ENCODE data around the gene RBM5.
A peak's percentile ranks its signal among the peaks of the same experiment; 100 is the strongest.

Gene RBM5

GRCh38 chr3:50125541-50126286, 37.0 kb downstream of the RBM5 start:
- H3K27ac Mint-ChIP-seq, result no peak overlapping the region
- no peaks in the 10 kb centered on the region for H3K4me1 Mint-ChIP-seq (ENCODE audit: low read depth)
- H3K36me3 Mint-ChIP-seq (ENCODE audit: low read depth), result no peaks in the 10 kb centered on the region

GRCh38 chr3:50126287-50127211, 37.8 kb downstream of the RBM5 start:
- H3K4me3 Mint-ChIP-seq, result no peak overlapping the region
- H3K27ac Mint-ChIP-seq, result no peak overlapping the region
- H3K9me3 Mint-ChIP-seq, result no peaks in the 10 kb centered on the region
- no peaks in the 10 kb centered on the region for H3K27me3 Mint-ChIP-seq (ENCODE audit: low read depth)
- H3K4me1 Mint-ChIP-seq (ENCODE audit: low read depth), result no peaks in the 10 kb centered on the region
- no peaks in the 10 kb centered on the region for H3K36me3 Mint-ChIP-seq (ENCODE audit: low read depth)

More at GRCh38 chr3:50125541-50126286, 37.0 kb downstream of the RBM5 start:
- Mint-ChIP-seq H3K27me3 (ENCODE audit: low read depth) (no peaks in the 10 kb centered on the region), H3K4me3 (no peak overlapping the region), H3K9me3 (no peaks in the 10 kb centered on the region)

- no peak overlapping the region for H3K4me3 Mint-ChIP-seq
- H3K27ac Mint-ChIP-seq, result no peak overlapping the region
- H3K4me1 Mint-ChIP-seq (ENCODE audit: low read depth), result no peaks in the 10 kb centered on the region
- H3K36me3 Mint-ChIP-seq (ENCODE audit: low read depth), result no peaks in the 10 kb centered on the region
- H3K9me3 Mint-ChIP-seq, result no peaks in the 10 kb centered on the region
- no peaks in the 10 kb centered on the region for H3K27me3 Mint-ChIP-seq (ENCODE audit: low read depth)
These were observed 38.6 kb downstream of the RBM5 start for GRCh38 chr3:50127251-50127691.

DNA sequence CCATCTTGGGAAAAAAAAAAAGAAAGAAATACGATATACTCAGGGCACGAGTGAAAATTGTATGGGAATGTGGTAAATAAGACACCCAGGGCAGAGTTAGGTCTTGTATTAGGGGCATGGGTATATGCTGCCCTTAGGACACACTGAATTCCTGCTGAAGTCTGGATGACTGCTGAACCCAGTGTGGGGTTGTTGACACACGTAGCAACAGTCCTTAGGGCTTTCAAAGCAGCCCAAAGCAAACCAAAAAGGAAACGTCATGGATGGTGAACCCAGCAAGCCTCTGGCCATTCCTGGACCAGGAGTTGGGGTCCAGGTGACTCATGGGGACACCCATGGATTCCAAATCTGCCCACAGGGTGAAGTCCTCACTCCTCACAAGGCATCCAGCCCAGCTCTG, 39.3 kb downstream of the RBM5 start:
- Mint-ChIP-seq H3K27ac (no peak overlapping the region), H3K4me1 (ENCODE audit: low read depth) (no peaks in the 10 kb centered on the region), H3K4me3 (no peak overlapping the region), H3K36me3 (ENCODE audit: low read depth) (no peaks in the 10 kb centered on the region), H3K27me3 (ENCODE audit: low read depth) (no peaks in the 10 kb centered on the region), H3K9me3 (no peaks in the 10 kb centered on the region)

DNA sequence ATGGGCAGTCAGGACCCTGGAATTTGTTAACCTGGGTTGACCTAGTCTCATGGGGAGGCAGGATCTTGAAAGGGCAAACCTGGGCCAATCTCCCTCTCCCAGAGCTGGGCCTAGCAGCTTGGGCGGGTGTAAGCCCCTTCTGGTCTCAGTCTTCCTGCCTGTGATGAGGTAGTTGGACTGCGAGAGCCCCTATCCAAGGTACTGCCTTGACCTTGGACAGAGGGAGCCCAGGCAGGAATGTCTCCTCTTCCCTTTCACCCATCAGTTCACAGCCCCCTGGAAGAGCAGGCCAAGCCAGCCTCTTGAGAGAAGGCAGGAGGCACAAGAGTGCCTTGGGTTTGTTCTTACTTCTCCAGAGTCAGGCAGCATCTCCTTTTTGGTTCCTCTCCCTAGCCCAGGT, 41.7 kb downstream of the RBM5 start:
- Mint-ChIP-seq H3K9me3 (no peaks in the 10 kb centered on the region), H3K27me3 (ENCODE audit: low read depth) (no peaks in the 10 kb centered on the region), H3K4me1 (ENCODE audit: low read depth) (no peaks in the 10 kb centered on the region), H3K27ac (no peak overlapping the region), H3K36me3 (ENCODE audit: low read depth) (no peaks in the 10 kb centered on the region), H3K4me3 (no peak overlapping the region)

DNA sequence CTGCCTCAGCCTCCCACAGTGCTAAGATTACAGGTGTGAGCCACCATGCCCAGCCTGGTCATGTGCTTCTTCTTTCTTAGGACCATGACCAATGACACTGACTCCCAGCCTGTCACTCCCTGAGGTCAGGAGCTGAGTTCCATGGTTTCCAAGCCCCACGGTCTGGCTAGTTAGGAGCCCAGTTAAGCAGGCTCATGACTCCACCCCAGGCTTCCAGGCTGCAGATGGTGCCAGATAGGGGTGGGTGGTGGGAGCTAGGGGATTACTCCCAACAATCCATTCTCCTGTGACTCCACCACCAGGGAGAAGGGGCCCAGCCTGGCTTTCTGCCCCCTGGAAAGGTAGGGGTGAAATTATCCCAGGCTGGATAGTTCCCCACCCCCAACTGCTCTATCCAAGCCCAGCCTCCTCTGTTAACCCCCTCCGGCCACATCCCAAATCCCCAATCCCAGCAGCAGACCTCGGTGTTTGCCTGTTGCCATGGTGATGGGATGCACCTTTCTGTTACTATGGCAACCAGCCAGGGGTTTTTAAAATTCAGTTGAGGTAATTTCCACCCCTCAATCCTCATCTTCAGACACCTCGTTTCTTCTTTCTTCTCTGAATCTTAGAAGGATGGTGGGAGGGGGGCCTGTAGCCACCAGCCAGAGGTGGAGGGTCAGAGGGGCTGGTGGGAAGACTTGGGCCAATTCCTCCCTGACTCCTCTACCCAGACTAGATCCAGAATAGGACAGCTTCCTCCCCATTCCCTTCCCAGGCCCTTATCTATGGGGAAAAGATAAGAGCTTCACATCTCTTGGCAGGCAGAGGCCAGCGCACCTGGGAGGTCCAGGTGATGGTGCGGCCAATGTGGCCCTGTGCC, 43.9 kb downstream of the RBM5 start:
- no peaks in the 10 kb centered on the region for H3K27me3 Mint-ChIP-seq (ENCODE audit: low read depth)
- H3K27ac Mint-ChIP-seq, result no peak overlapping the region
- no peak overlapping the region for H3K4me3 Mint-ChIP-seq
- no peaks in the 10 kb centered on the region for H3K36me3 Mint-ChIP-seq (ENCODE audit: low read depth)
- H3K4me1 Mint-ChIP-seq (ENCODE audit: low read depth), result no peaks in the 10 kb centered on the region
- H3K9me3 Mint-ChIP-seq, result no peaks in the 10 kb centered on the region

- Mint-ChIP-seq H3K4me3 (no peak overlapping the region), H3K27ac (no peak overlapping the region), H3K4me1 (ENCODE audit: low read depth) (peaks cover 2% of the 10 kb centered on the region), H3K36me3 (ENCODE audit: low read depth) (no peaks in the 10 kb centered on the region), H3K9me3 (no peaks in the 10 kb centered on the region), H3K27me3 (ENCODE audit: low read depth) (no peaks in the 10 kb centered on the region)
These were observed 44.5 kb downstream of the RBM5 start for GRCh38 chr3:50133283-50133615.

DNA sequence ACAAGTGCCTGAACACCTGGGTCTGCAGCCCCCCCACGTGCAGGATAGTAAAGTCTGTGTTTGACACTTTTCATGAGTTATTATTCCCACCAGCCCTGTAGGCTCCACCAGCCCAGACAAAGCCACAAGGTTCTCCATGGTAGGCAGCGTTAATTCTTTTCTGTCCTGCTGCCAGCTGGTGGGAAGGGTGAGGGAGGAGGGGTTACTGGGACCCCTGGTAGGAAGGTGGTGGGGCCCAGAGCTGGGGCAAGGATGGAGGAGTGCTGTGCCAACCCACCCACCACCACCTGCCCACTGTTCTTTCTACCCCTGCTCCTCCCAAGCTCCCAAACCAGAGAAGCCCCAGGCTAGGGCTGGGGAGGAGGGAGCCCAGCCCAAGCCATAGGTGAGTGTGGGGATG, 45.6 kb downstream of the RBM5 start:
- Mint-ChIP-seq H3K36me3 (ENCODE audit: low read depth) (no peaks in the 10 kb centered on the region), H3K9me3 (no peaks in the 10 kb centered on the region), H3K27ac (no peak overlapping the region), H3K27me3 (ENCODE audit: low read depth) (no peaks in the 10 kb centered on the region), H3K4me3 (no peak overlapping the region), H3K4me1 (ENCODE audit: low read depth) (peaks cover 8% of the 10 kb centered on the region)

GRCh38 chr3:50135964-50136363, 47.2 kb downstream of the RBM5 start:
- Mint-ChIP-seq H3K27ac (no peak overlapping the region), H3K36me3 (ENCODE audit: low read depth) (no peaks in the 10 kb centered on the region), H3K4me1 (ENCODE audit: low read depth) (peaks cover 8% of the 10 kb centered on the region)

GRCh38 chr3:50136714-50137405, 48.1 kb downstream of the RBM5 start:
- Mint-ChIP-seq H3K4me3 (no peak overlapping the region), H3K27ac (no peak overlapping the region), H3K36me3 (ENCODE audit: low read depth) (no peaks in the 10 kb centered on the region), H3K9me3 (no peaks in the 10 kb centered on the region), H3K4me1 (ENCODE audit: low read depth) (peaks cover 8% of the 10 kb centered on the region), H3K27me3 (ENCODE audit: low read depth) (no peaks in the 10 kb centered on the region)

More at GRCh38 chr3:50135964-50136363, 47.2 kb downstream of the RBM5 start:
- Mint-ChIP-seq H3K9me3 (no peaks in the 10 kb centered on the region), H3K27me3 (ENCODE audit: low read depth) (no peaks in the 10 kb centered on the region), H3K4me3 (no peak overlapping the region)

GRCh38 chr3:50137531-50137930, 48.8 kb downstream of the RBM5 start:
- H3K9me3 Mint-ChIP-seq, result no peaks in the 10 kb centered on the region
- no peaks in the 10 kb centered on the region for H3K36me3 Mint-ChIP-seq (ENCODE audit: low read depth)
- H3K27me3 Mint-ChIP-seq (ENCODE audit: low read depth), result no peaks in the 10 kb centered on the region
- H3K4me3 Mint-ChIP-seq, result no peak overlapping the region
- H3K4me1 Mint-ChIP-seq (ENCODE audit: low read depth), result peaks cover 8% of the 10 kb centered on the region
- no peak overlapping the region for H3K27ac Mint-ChIP-seq

- peaks cover 8% of the 10 kb centered on the region for H3K4me1 Mint-ChIP-seq (ENCODE audit: low read depth)
- H3K4me3 Mint-ChIP-seq, result no peak overlapping the region
- H3K36me3 Mint-ChIP-seq (ENCODE audit: low read depth), result no peaks in the 10 kb centered on the region
- no peaks in the 10 kb centered on the region for H3K27me3 Mint-ChIP-seq (ENCODE audit: low read depth)
- H3K9me3 Mint-ChIP-seq, result no peaks in the 10 kb centered on the region
- H3K27ac Mint-ChIP-seq, result peak overlapping the region; percentile 24
These were observed 49.8 kb downstream of the RBM5 start for GRCh38 chr3:50138266-50139200.

- no peak overlapping the region for H3K27ac Mint-ChIP-seq
- H3K27me3 Mint-ChIP-seq (ENCODE audit: low read depth), result no peaks in the 10 kb centered on the region
- H3K36me3 Mint-ChIP-seq (ENCODE audit: low read depth), result no peaks in the 10 kb centered on the region
- H3K4me1 Mint-ChIP-seq (ENCODE audit: low read depth), result peaks cover 8% of the 10 kb centered on the region
- no peaks in the 10 kb centered on the region for H3K9me3 Mint-ChIP-seq
- no peak overlapping the region for H3K4me3 Mint-ChIP-seq
These were observed 50.6 kb downstream of the RBM5 start for GRCh38 chr3:50139308-50139707.
